Natural killer cell (primary cell): ENCODE measurements around the gene CERK. TPM values are rescaled to one million over a fixed set of nuclear protein-coding genes. Genes with fewer than 3 reads are reported as not detected.

ENCODE experiments used
- ATAC-seq, 3 donors: fragments of 150-1000 bp in 2 of 3; fragments of 200-7000 bp in 1 of 3; cut with Tn5 transposase; 1 replicate in 1 of 3; 2 replicates in 2 of 3; pipeline ENCODE4 v1.10.0; 2021; ENCODE audit warnings: mild to moderate bottlenecking in 2 of 3, moderate library complexity in 2 of 3
- DNase-seq, 2 donors: peaks; one replicate each; pipeline versions ENCODE4 v3.0.0 to v3.0.0-alpha.2; 2013 to 2021; ENCODE audit warnings: mixed read lengths in 1 of 2
- H3K27ac ChIP-seq: one replicate; pipeline ENCODE4 v1.5.1; 2013; ENCODE audit warnings: mild to moderate bottlenecking, low read length
- H3K27me3 ChIP-seq: one replicate; pipeline ENCODE4 v1.6.1; 2013; ENCODE audit warnings: low read length; ENCODE audit not compliant: control insufficient read depth, insufficient read depth
- H3K36me3 ChIP-seq: one replicate; pipeline ENCODE4 v1.6.1; 2013; ENCODE audit warnings: low read length; ENCODE audit not compliant: control insufficient read depth, insufficient read depth
- H3K4me1 ChIP-seq: one replicate; pipeline ENCODE4 v1.6.1; 2013; ENCODE audit warnings: low read length; ENCODE audit not compliant: control insufficient read depth, insufficient read depth
- H3K4me3 ChIP-seq: one replicate; pipeline ENCODE4 v1.5.1; 2013; ENCODE audit warnings: low read length
- H3K9me3 ChIP-seq: one replicate; pipeline ENCODE4 v1.6.1; 2013; ENCODE audit warnings: low read length; ENCODE audit not compliant: control insufficient read depth, insufficient read depth
- H3K27ac Mint-ChIP-seq, 2 donors: one replicate each; pipeline ENCODE4 v1.8.0; 2022; ENCODE audit warnings: mild to moderate bottlenecking in 2 of 2, mixed read lengths in 2 of 2, moderate library complexity in 1 of 2
- H3K27me3 Mint-ChIP-seq, 2 donors: one replicate each; pipeline ENCODE4 v1.8.0; 2022; ENCODE audit warnings: low read depth in 2 of 2, mixed read lengths in 2 of 2
- H3K36me3 Mint-ChIP-seq: one replicate; pipeline ENCODE4 v1.8.0; 2022; ENCODE audit warnings: mixed read lengths
- H3K4me1 Mint-ChIP-seq, 2 donors: one replicate each; pipeline ENCODE4 v1.8.0; 2022; ENCODE audit warnings: mixed read lengths in 2 of 2
- H3K4me3 Mint-ChIP-seq: one replicate; pipeline ENCODE4 v1.8.0; 2022; ENCODE audit warnings: mild to moderate bottlenecking, moderate library complexity, mixed read lengths
- H3K9me3 Mint-ChIP-seq, 2 donors: one replicate each; pipeline ENCODE4 v1.8.0; 2022; ENCODE audit warnings: mixed read lengths in 2 of 2
- CTCF ChIP-seq: fragments of 200-600 bp; IDR thresholded peaks from one replicate; pipeline ENCODE4 v1.8.0; 2022; ENCODE audit warnings: antibody characterized with exemption
- WGBS: methylation state at CpG from one replicate; pipeline ENCODE4 v1.1.7; 2013; ENCODE audit warnings: missing lambda C conversion rate; ENCODE audit not compliant: insufficient coverage; 5-methylcytosine and 5-hydroxymethylcytosine counted together
- intact Hi-C: fragments of 100-400 bp; cut with micrococcal nuclease; formaldehyde crosslinking; loops from one replicate; pipeline ENCODE4 v1.14.2; 2022
- total RNA-seq, 4 donors: library from RNA; stranded (reverse); fragments of 120-200 nt in 1 of 4; gene quantifications; one replicate each; pipeline versions ENCODE4 v1.2.3 to v1.2.4, GENCODE V29; 2013 to 2022

The CERK gene
- total RNA-seq, 3 donors from 2014 or later (not counting 1 experiment from before 2014, with no cell fraction given): 50.0 to 71.2 (median 55.6) TPM

DNA sequence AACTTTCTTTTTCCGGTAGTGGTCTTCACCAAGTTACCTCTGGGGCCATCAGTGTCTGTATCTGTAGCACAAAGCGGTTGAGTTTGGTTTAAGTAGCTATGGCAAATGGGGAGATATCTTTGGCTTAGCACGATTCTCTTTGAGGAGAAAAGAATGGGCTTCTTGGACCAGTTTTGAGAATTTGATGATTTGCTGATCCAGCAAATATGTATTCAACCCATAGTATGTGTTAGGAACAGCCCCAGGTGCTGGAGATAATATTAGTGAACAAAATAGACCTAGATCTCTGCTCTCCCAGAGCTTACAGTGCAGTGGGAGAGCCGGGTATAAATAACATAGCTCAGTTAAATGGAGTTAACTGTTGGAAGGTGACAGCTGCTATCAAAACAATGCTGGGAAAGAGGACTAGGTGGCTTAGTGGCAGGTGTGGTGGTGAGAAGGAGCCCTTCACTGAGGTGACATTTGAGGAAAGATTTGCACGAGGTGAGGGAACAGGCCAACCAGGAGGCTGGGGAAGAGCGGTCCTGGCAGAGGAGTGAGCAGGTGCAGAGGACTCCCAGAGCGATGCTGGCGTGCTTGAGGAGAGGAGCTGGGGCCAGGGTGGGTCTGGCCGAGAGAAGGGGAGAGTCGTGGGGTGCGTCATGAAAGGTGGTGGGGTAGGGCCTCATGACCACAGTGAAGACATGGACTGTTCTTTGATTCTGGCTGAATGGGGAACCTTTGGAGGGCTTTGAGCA lies 29.4 kb upstream of the CERK start:
- H3K27me3 Mint-ChIP-seq: no peaks in the 10 kb centered on the region
- Histone ChIP-seq H3K27me3 (no peaks in the 10 kb centered on the region), H3K4me3 (no peak overlapping the region), H3K9me3 (no peaks in the 10 kb centered on the region), H3K27ac (peak overlapping the region; percentile 83), H3K4me1 (peaks cover 66% of the 10 kb centered on the region), H3K36me3 (peaks cover 2% of the 10 kb centered on the region)
- no peak for TF ChIP-seq CTCF
- H3K27ac Mint-ChIP-seq: peak overlapping the region; percentile 55 to 86
- peaks cover 68 to 81% of the 10 kb centered on the region in 2 donors for H3K4me1 Mint-ChIP-seq
- no peak overlapping the region for H3K4me3 Mint-ChIP-seq
- 93% methylated on average over 11 of the region's 11 CpGs for WGBS
- no peaks in the 10 kb centered on the region for H3K36me3 Mint-ChIP-seq
- DNase-seq (no peak), ATAC-seq (no peak)
- H3K9me3 Mint-ChIP-seq: no peaks in the 10 kb centered on the region
- intact Hi-C loops: no loop called here

GRCh38 chr22:46766611-46767010 lies 28.6 kb upstream of the CERK start:
- Mint-ChIP-seq H3K27ac (peak overlapping the region; percentile 55 to 86), H3K27me3 (no peaks in the 10 kb centered on the region), H3K4me3 (no peak overlapping the region), H3K9me3 (no peaks in the 10 kb centered on the region), H3K4me1 (peaks cover 76 to 89% of the 10 kb centered on the region in 2 donors), H3K36me3 (no peaks in the 10 kb centered on the region)
- peaks cover 72% of the 10 kb centered on the region for H3K4me1 ChIP-seq
- H3K27me3 ChIP-seq: no peaks in the 10 kb centered on the region
- peaks cover 2% of the 10 kb centered on the region for H3K36me3 ChIP-seq
- no peak overlapping the region for H3K4me3 ChIP-seq
- DNase-seq: no peak
- no peaks in the 10 kb centered on the region for H3K9me3 ChIP-seq
- ATAC-seq: no peak
- no peak overlapping the region for H3K27ac ChIP-seq
- no peak for TF ChIP-seq CTCF
- intact Hi-C loops: no loop called here
- 96% methylated on average over 8 of the region's 8 CpGs for WGBS

- no peaks in the 10 kb centered on the region for H3K27me3 Mint-ChIP-seq
- ATAC-seq: no peak
- WGBS: 86% methylated on average over 6 of the region's 6 CpGs
- no peaks in the 10 kb centered on the region for H3K36me3 Mint-ChIP-seq
- Histone ChIP-seq H3K4me3 (no peak overlapping the region), H3K4me1 (peaks cover 62% of the 10 kb centered on the region), H3K27ac (no peak overlapping the region), H3K27me3 (no peaks in the 10 kb centered on the region), H3K36me3 (peaks cover 2% of the 10 kb centered on the region), H3K9me3 (no peaks in the 10 kb centered on the region)
- no peaks in the 10 kb centered on the region for H3K9me3 Mint-ChIP-seq
- H3K27ac Mint-ChIP-seq: peak overlapping the region; percentile 99 to 100
- H3K4me3 Mint-ChIP-seq: peak overlapping the region; percentile 99
- no peak for DNase-seq
- peaks cover 67 to 81% of the 10 kb centered on the region in 2 donors for H3K4me1 Mint-ChIP-seq
- no peak for TF ChIP-seq CTCF
- intact Hi-C loops: no loop called here
Measured at GRCh38 chr22:46764779-46765485, 26.9 kb upstream of the CERK start.
